Thymus (tissue), 11 donors: Measurements from ENCODE around the gene PAEP. TPM values are rescaled to one million over a fixed set of nuclear protein-coding genes. Genes with fewer than 3 reads are reported as not detected.
A peak's percentile ranks its signal among the peaks of the same experiment; 100 is the strongest.
"Not testable (repeated sequence)": the region's sequence is repeated elsewhere in the genome, so short reads cannot be mapped to it uniquely, and the experiment has no call there.

ENCODE experiments used
- DNase-seq, 9 donors: peaks; one replicate each; pipeline ENCODE4 v3.0.0-alpha.2; 2013; ENCODE audit warnings: low spot score in 9 of 9, low read depth in 6 of 9, missing footprints in 1 of 9
- H3K27ac ChIP-seq, 2 donors: one replicate each; pipeline ENCODE4 v1.5.1; 2013; ENCODE audit warnings: control low read depth in 1 of 2, low read depth in 1 of 2, low read length in 1 of 2, mild to moderate bottlenecking in 1 of 2, moderate library complexity in 1 of 2
- H3K27me3 ChIP-seq, 2 donors: one replicate each; pipeline ENCODE4 v1.5.1; 2013; ENCODE audit warnings: low read length in 1 of 2; ENCODE audit not compliant: control insufficient read depth in 2 of 2, insufficient read depth in 1 of 2
- H3K36me3 ChIP-seq, 2 donors: one replicate each; pipeline ENCODE4 v1.5.1; 2013; ENCODE audit warnings: low read length in 1 of 2, mild to moderate bottlenecking in 1 of 2, moderate library complexity in 1 of 2; ENCODE audit not compliant: control insufficient read depth in 2 of 2, insufficient read depth in 2 of 2
- H3K4me1 ChIP-seq, 2 donors: one replicate each; pipeline ENCODE4 v1.5.1; 2013; ENCODE audit warnings: low read length in 2 of 2; ENCODE audit not compliant: control insufficient read depth in 2 of 2, insufficient read depth in 2 of 2
- H3K4me3 ChIP-seq, 2 donors: one replicate each; pipeline ENCODE4 v1.5.1; 2013; ENCODE audit warnings: low read length in 2 of 2, control low read depth in 1 of 2, mild to moderate bottlenecking in 1 of 2
- H3K9me3 ChIP-seq, 2 donors: one replicate each; pipeline ENCODE4 v1.5.1; 2013; ENCODE audit warnings: low read length in 1 of 2, mild to moderate bottlenecking in 1 of 2; ENCODE audit not compliant: control insufficient read depth in 2 of 2, insufficient read depth in 1 of 2
- WGBS: extraction: QIAGEN DNeasy Blood & Tissue Kit; methylation state at CpG from one replicate; pipeline ENCODE4 v1.1.7; 2013; 5-methylcytosine and 5-hydroxymethylcytosine counted together
- polyA plus RNA-seq: library from polyadenylated mRNA; stranded (reverse); fragments of 200-250 nt; gene quantifications from one replicate; pipeline ENCODE4 v1.2.3, GENCODE V29; 2013
- total RNA-seq: library from RNA; stranded (reverse); fragments of 120-200 nt; gene quantifications from one replicate; pipeline ENCODE4 v1.2.4, GENCODE V29; 2013
- donor health status: healthy.

PAEP gene
- total and polyA plus RNA-seq, 2 donors, result 0.38 to 1.8 TPM

GRCh38 chr9:135525241-135526088 is 36.1 kb upstream of the PAEP start:
- Histone ChIP-seq H3K36me3 (no peaks in the 10 kb centered on the region), H3K4me3 (no peak overlapping the region), H3K9me3 (peaks cover 3 to 9% of the 10 kb centered on the region in 2 donors), H3K27me3 (no peaks in the 10 kb centered on the region), H3K27ac (no peak overlapping the region), H3K4me1 (no peaks in the 10 kb centered on the region)
- no peak for DNase-seq
- 88% methylated on average over 31 of the region's 31 CpGs for WGBS

- Histone ChIP-seq H3K36me3 (no peaks in the 10 kb centered on the region), H3K27me3 (no peaks in the 10 kb centered on the region), H3K9me3 (peaks cover 3 to 9% of the 10 kb centered on the region in 2 donors), H3K4me1 (no peaks in the 10 kb centered on the region), H3K27ac (no peak overlapping the region), H3K4me3 (no peak overlapping the region)
- no peak for DNase-seq
- 84% methylated on average over 11 of the region's 11 CpGs for WGBS
These were observed 35.3 kb upstream of the PAEP start for GRCh38 chr9:135526089-135526729.

- H3K27ac ChIP-seq, result no peak overlapping the region
- H3K4me1 ChIP-seq, result no peaks in the 10 kb centered on the region
- no peak overlapping the region for H3K4me3 ChIP-seq
- no peak for DNase-seq
- H3K36me3 ChIP-seq, result no peaks in the 10 kb centered on the region
- H3K9me3 ChIP-seq, result peaks cover 3 to 9% of the 10 kb centered on the region in 2 donors
- H3K27me3 ChIP-seq, result no peaks in the 10 kb centered on the region
- 78% methylated on average over 30 of the region's 30 CpGs for WGBS
These were observed 34.6 kb upstream of the PAEP start for GRCh38 chr9:135526730-135527571.

- not testable (repeated sequence) for DNase-seq, H3K27ac ChIP-seq, H3K9me3 ChIP-seq, H3K4me3 ChIP-seq, H3K4me1 ChIP-seq, H3K27me3 ChIP-seq, H3K36me3 ChIP-seq
- 93% methylated on average over 10 of the region's 10 CpGs for WGBS
These were observed 32.6 kb upstream of the PAEP start for GRCh38 chr9:135528842-135529435.

GRCh38 chr9:135530146-135530545 is 31.4 kb upstream of the PAEP start:
- Histone ChIP-seq H3K27ac (no peak overlapping the region), H3K4me3 (no peak overlapping the region), H3K36me3 (no peaks in the 10 kb centered on the region), H3K9me3 (peaks cover 3 to 9% of the 10 kb centered on the region in 2 donors), H3K4me1 (no peaks in the 10 kb centered on the region), H3K27me3 (peaks cover 0 to 8% of the 10 kb centered on the region in 2 donors)
- no peak for DNase-seq
- 89% methylated on average over 5 of the region's 5 CpGs for WGBS

- WGBS, result 95% methylated on average over 10 of the region's 10 CpGs
- no peak overlapping the region for H3K27ac ChIP-seq
- H3K9me3 ChIP-seq, result peaks cover 3 to 9% of the 10 kb centered on the region in 2 donors
- H3K36me3 ChIP-seq, result no peaks in the 10 kb centered on the region
- H3K27me3 ChIP-seq, result peaks cover 0 to 8% of the 10 kb centered on the region in 2 donors
- no peak for DNase-seq
- no peaks in the 10 kb centered on the region for H3K4me1 ChIP-seq
- no peak overlapping the region for H3K4me3 ChIP-seq
These were observed 30.5 kb upstream of the PAEP start for GRCh38 chr9:135531096-135531495.

- Histone ChIP-seq H3K27me3 (peaks cover 0 to 8% of the 10 kb centered on the region in 2 donors), H3K4me1 (no peaks in the 10 kb centered on the region), H3K4me3 (no peak overlapping the region), H3K9me3 (peaks cover 0 to 2% of the 10 kb centered on the region in 2 donors), H3K36me3 (no peaks in the 10 kb centered on the region), H3K27ac (no peak overlapping the region)
- 96% methylated on average over 3 of the region's 3 CpGs for WGBS
- peak in 1 of 9 donors; percentile 3 for DNase-seq
These were observed 28.4 kb upstream of the PAEP start for GRCh38 chr9:135533113-135533512.

- DNase-seq, result no peak
- WGBS, result 94% methylated on average over 12 of the region's 12 CpGs
- no peak overlapping the region for H3K27ac ChIP-seq
- no peaks in the 10 kb centered on the region for H3K4me1 ChIP-seq
- H3K4me3 ChIP-seq, result no peak overlapping the region
- H3K9me3 ChIP-seq, result no peaks in the 10 kb centered on the region
- no peaks in the 10 kb centered on the region for H3K36me3 ChIP-seq
- peaks cover 0 to 8% of the 10 kb centered on the region in 2 donors for H3K27me3 ChIP-seq
These were observed 27.9 kb upstream of the PAEP start for GRCh38 chr9:135533674-135534073.
